K562 (cell line): ENCODE data around the gene CTRL. TPM values are rescaled to one million over a fixed set of nuclear protein-coding genes. Genes with fewer than 3 reads are reported as not detected.

Source experiments
- EWSR1 ChIP-seq: fragments of 450-650 bp; IDR thresholded peaks from 2 replicates; pipeline ENCODE4 v1.6.1; 2018; ENCODE audit warnings: borderline replicate concordance, mild to moderate bottlenecking, low read depth, moderate library complexity; ENCODE audit not compliant: partially characterized antibody
- IRF9 ChIP-seq: fragments of 450-650 bp; IDR thresholded peaks from 2 replicates; pipeline ENCODE4 v1.6.1; 2016; ENCODE audit warnings: missing biosample characterization, missing genetic modification characterization
- KLF6 ChIP-seq: fragments of 250-450 bp; sonication (Bioruptor Pico); IDR thresholded peaks from 2 replicates; pipeline ENCODE4 v1.4.0; 2020; ENCODE audit warnings: mild to moderate bottlenecking, moderate library complexity, borderline replicate concordance
- RBM17 ChIP-seq: fragments of 200-400 bp; formaldehyde crosslinking; IDR thresholded peaks from 2 replicates; pipeline ENCODE4 v1.6.1; 2017; ENCODE audit warnings: low read depth, mild to moderate bottlenecking, low read length, borderline replicate concordance
- RFX5 ChIP-seq: IDR thresholded peaks from 2 replicates; pipeline ENCODE4 v1.6.1; 2011; ENCODE audit warnings: low read depth, mild to moderate bottlenecking, improper control_type of control experiment, low read length
- TAF1 ChIP-seq: IDR thresholded peaks from 2 replicates; pipeline ENCODE4 v1.6.1; 2011; ENCODE audit warnings: mild to moderate bottlenecking, low read length, moderate library complexity; ENCODE audit not compliant: insufficient read depth, control insufficient read depth, severe bottlenecking; ENCODE audit errors: extremely low read depth
- THAP12 ChIP-seq: fragments of 250-450 bp; sonication (Bioruptor Pico); IDR thresholded peaks from 2 replicates; pipeline ENCODE4 v1.9.0; 2021; ENCODE audit warnings: mild to moderate bottlenecking, inconsistent platforms
- U2AF2 ChIP-seq: fragments of 200-400 bp; formaldehyde crosslinking; optimal IDR thresholded peaks from 2 replicates; pipeline ENCODE3; 2017; ENCODE audit warnings: low read depth, mild to moderate bottlenecking, low read length
- polyA plus RNA-seq, 8 experiments: library from polyadenylated mRNA; depleted of rRNA in 4 of 8; stranded (reverse) in 5 of 8; unstranded in 3 of 8; fragments of >200 nt; fragmentation: Nextera tagmentation in 2 of 8; fragmentation: Illumina TruSeq in 1 of 8; extraction: Ambion mirVana in 2 of 8; extraction: Trizol in 1 of 8; gene quantifications; 2 replicates each; pipeline versions ENCODE4 v1.2.1 to v1.2.3, GENCODE V29; 2011 to 2014; ENCODE audit warnings: inconsistent platforms in 1 of 8, missing spikeins in 1 of 8
- total RNA-seq, 7 experiments: library from RNA; depleted of rRNA in 6 of 7; stranded (reverse); fragments of >200 nt in 6 of 7; fragmentation: Illumina TruSeq in 2 of 7; extraction: Trizol in 2 of 7; gene quantifications; 2 replicates each; pipeline versions ENCODE4 v1.2.1 to v1.2.3, GENCODE V29; 2011 to 2021; ENCODE audit warnings: low replicate concordance in 1 of 7
- TF ChIP-seq, protein P1 (sequence below): fragments of 200-600 bp; sonication (generic); IDR thresholded peaks from one replicate; pipeline ENCODE4 v1.6.1; 2012; ENCODE audit warnings: mild to moderate bottlenecking, low read depth, low read length, inconsistent platforms

The CTRL gene
- total and polyA plus RNA-seq, 9 of the 15 experiments (the other 6 are each of a cell fraction or from before 2014, with no cell fraction given): 1.4 to 5.6 (median 2.5) TPM

GRCh38 chr16:67968400-67969253, 37.0 kb upstream of the CTRL start, which contains the start of gene SLC12A4 (continued):
- TF ChIP-seq, protein P1, sequence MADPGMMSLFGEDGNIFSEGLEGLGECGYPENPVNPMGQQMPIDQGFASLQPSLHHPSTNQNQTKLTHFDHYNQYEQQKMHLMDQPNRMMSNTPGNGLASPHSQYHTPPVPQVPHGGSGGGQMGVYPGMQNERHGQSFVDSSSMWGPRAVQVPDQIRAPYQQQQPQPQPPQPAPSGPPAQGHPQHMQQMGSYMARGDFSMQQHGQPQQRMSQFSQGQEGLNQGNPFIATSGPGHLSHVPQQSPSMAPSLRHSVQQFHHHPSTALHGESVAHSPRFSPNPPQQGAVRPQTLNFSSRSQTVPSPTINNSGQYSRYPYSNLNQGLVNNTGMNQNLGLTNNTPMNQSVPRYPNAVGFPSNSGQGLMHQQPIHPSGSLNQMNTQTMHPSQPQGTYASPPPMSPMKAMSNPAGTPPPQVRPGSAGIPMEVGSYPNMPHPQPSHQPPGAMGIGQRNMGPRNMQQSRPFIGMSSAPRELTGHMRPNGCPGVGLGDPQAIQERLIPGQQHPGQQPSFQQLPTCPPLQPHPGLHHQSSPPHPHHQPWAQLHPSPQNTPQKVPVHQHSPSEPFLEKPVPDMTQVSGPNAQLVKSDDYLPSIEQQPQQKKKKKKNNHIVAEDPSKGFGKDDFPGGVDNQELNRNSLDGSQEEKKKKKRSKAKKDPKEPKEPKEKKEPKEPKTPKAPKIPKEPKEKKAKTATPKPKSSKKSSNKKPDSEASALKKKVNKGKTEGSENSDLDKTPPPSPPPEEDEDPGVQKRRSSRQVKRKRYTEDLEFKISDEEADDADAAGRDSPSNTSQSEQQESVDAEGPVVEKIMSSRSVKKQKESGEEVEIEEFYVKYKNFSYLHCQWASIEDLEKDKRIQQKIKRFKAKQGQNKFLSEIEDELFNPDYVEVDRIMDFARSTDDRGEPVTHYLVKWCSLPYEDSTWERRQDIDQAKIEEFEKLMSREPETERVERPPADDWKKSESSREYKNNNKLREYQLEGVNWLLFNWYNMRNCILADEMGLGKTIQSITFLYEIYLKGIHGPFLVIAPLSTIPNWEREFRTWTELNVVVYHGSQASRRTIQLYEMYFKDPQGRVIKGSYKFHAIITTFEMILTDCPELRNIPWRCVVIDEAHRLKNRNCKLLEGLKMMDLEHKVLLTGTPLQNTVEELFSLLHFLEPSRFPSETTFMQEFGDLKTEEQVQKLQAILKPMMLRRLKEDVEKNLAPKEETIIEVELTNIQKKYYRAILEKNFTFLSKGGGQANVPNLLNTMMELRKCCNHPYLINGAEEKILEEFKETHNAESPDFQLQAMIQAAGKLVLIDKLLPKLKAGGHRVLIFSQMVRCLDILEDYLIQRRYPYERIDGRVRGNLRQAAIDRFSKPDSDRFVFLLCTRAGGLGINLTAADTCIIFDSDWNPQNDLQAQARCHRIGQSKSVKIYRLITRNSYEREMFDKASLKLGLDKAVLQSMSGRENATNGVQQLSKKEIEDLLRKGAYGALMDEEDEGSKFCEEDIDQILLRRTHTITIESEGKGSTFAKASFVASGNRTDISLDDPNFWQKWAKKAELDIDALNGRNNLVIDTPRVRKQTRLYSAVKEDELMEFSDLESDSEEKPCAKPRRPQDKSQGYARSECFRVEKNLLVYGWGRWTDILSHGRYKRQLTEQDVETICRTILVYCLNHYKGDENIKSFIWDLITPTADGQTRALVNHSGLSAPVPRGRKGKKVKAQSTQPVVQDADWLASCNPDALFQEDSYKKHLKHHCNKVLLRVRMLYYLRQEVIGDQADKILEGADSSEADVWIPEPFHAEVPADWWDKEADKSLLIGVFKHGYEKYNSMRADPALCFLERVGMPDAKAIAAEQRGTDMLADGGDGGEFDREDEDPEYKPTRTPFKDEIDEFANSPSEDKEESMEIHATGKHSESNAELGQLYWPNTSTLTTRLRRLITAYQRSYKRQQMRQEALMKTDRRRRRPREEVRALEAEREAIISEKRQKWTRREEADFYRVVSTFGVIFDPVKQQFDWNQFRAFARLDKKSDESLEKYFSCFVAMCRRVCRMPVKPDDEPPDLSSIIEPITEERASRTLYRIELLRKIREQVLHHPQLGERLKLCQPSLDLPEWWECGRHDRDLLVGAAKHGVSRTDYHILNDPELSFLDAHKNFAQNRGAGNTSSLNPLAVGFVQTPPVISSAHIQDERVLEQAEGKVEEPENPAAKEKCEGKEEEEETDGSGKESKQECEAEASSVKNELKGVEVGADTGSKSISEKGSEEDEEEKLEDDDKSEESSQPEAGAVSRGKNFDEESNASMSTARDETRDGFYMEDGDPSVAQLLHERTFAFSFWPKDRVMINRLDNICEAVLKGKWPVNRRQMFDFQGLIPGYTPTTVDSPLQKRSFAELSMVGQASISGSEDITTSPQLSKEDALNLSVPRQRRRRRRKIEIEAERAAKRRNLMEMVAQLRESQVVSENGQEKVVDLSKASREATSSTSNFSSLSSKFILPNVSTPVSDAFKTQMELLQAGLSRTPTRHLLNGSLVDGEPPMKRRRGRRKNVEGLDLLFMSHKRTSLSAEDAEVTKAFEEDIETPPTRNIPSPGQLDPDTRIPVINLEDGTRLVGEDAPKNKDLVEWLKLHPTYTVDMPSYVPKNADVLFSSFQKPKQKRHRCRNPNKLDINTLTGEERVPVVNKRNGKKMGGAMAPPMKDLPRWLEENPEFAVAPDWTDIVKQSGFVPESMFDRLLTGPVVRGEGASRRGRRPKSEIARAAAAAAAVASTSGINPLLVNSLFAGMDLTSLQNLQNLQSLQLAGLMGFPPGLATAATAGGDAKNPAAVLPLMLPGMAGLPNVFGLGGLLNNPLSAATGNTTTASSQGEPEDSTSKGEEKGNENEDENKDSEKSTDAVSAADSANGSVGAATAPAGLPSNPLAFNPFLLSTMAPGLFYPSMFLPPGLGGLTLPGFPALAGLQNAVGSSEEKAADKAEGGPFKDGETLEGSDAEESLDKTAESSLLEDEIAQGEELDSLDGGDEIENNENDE: no peak
- TF ChIP-seq THAP12 (CRISPR knock-in tag): no peak
- no peak for TF ChIP-seq RBM17
- no peak for TF ChIP-seq U2AF2
- TF ChIP-seq KLF6 (CRISPR knock-in tag): no peak
- TF ChIP-seq TAF1: peak; percentile 55
- TF ChIP-seq IRF9: no peak
- no peak for TF ChIP-seq RFX5
- no peak for TF ChIP-seq EWSR1
